Measurements from ENCODE around the gene GJC2.

DNA sequence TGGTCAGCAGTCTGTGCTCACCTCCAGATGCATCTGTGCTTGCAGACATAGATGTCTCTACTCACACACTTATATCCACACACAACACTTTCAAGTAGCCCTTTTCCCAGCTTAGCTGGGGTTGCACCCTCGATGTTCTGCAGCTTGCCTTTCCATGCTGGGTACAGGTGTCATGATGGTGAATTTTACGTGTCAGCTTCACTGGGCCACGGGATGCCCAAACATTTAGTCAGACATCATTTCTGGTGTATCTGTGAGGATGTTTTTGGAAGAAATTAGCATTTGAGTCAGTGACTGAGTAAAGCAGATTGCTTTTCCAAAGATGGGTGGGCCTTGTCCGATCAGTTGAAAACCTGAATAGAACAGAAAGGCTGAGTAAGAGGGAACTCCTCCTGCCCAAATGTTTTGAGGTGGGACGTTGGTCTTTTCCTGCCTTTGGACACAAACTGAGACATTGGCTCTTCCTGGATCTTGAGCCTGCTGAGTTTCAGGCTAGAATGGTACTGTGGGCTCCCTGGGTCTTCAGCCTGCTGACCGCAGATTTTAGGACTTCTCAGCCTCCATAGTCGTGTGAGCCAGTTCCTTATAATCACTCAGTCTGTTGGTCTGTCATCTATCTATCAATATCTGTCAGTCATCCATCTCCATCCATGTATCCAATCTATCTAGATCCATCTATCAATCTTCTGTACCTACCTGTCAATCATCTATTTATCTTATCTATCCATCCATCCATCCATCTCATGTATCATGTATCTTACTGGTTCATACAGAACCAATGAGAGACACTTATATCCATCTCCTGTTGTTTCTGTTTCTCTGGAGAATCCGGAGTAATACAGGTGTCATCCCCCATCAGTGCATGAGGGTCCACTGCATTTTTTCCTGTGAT lies 45.4 kb downstream of the GJC2 start:
- TF ChIP-seq, protein P1, sequence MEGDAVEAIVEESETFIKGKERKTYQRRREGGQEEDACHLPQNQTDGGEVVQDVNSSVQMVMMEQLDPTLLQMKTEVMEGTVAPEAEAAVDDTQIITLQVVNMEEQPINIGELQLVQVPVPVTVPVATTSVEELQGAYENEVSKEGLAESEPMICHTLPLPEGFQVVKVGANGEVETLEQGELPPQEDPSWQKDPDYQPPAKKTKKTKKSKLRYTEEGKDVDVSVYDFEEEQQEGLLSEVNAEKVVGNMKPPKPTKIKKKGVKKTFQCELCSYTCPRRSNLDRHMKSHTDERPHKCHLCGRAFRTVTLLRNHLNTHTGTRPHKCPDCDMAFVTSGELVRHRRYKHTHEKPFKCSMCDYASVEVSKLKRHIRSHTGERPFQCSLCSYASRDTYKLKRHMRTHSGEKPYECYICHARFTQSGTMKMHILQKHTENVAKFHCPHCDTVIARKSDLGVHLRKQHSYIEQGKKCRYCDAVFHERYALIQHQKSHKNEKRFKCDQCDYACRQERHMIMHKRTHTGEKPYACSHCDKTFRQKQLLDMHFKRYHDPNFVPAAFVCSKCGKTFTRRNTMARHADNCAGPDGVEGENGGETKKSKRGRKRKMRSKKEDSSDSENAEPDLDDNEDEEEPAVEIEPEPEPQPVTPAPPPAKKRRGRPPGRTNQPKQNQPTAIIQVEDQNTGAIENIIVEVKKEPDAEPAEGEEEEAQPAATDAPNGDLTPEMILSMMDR (IDR thresholded peaks at IDR 0.05): no peak
- no peak for TF ChIP-seq EP300 (IDR thresholded peaks at IDR 0.05)

All from stomach (tissue), 4 donors.